HUES48 (cell line): ENCODE data around the gene ADAMTS2.
"Not testable (repeated sequence)": the region's sequence is repeated elsewhere in the genome, so short reads cannot be mapped to it uniquely, and the experiment has no call there.

Experiments
- H3K27ac ChIP-seq: one replicate; pipeline ENCODE4 v1.7.0; 2013; ENCODE audit warnings: low read depth, low read length, inconsistent platforms
- H3K27me3 ChIP-seq: 2 replicates; pipeline ENCODE4 v1.6.1; 2013; ENCODE audit warnings: mild to moderate bottlenecking, low read length; ENCODE audit not compliant: control insufficient read depth, insufficient read depth
- H3K36me3 ChIP-seq: 2 replicates; pipeline ENCODE4 v1.6.1; 2013; ENCODE audit warnings: low read length; ENCODE audit not compliant: control insufficient read depth, insufficient read depth
- H3K4me1 ChIP-seq: 2 replicates; pipeline ENCODE4 v1.6.1; 2013; ENCODE audit warnings: mild to moderate bottlenecking, low read length; ENCODE audit not compliant: control insufficient read depth, insufficient read depth
- H3K4me3 ChIP-seq: 2 replicates; pipeline ENCODE4 v1.5.1; 2013; ENCODE audit warnings: mild to moderate bottlenecking, low read depth, low read length
- H3K9ac ChIP-seq: 2 replicates; pipeline ENCODE4 v1.6.1; 2013; ENCODE audit warnings: mild to moderate bottlenecking, low read depth, low read length, moderate library complexity
- H3K9me3 ChIP-seq: 2 replicates; pipeline ENCODE4 v1.6.1; 2013; ENCODE audit warnings: low read length; ENCODE audit not compliant: control insufficient read depth, insufficient read depth

ADAMTS2 gene

DNA sequence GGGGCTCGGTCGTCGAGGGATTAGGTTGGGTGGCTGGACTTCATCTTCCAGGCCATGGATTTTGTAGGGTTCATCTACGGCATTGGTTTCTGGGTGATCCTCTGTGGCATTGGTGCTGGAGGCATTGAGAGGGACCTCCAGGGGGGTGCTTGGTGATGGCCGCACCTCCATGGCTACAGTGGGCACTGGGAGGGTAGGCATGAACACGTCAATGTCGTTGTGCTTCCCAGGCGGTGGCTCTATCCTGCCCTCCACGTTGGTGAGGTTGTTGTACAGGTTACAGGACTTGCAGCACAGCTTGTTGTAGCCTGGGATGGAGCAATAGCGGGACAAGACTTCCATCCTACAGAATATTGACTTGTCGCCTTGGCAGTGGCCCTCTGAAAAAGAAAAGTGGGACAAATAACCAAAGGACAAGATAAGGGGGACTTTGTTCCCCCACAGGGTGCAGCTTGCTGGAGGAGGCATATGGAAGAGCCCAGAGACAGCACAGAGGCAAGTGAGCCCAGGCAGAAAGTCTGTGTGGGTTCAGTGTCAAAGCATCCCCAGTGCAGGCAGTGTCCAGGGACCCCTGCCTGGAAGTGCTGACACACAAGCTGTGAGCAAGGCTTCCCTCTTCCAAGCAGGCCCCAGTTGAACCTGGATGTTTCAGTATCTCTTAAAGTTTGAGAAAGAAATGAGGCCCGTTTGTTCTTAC lies 231.2 kb downstream of the ADAMTS2 start:
- H3K9me3 ChIP-seq, result peaks cover 88% of the 10 kb centered on the region
- no peak overlapping the region for H3K27ac ChIP-seq
- H3K36me3 ChIP-seq, result no peaks in the 10 kb centered on the region
- no peak overlapping the region for H3K4me3 ChIP-seq
- H3K9ac ChIP-seq, result no peak overlapping the region
- H3K4me1 ChIP-seq, result no peaks in the 10 kb centered on the region
- no peaks in the 10 kb centered on the region for H3K27me3 ChIP-seq

DNA sequence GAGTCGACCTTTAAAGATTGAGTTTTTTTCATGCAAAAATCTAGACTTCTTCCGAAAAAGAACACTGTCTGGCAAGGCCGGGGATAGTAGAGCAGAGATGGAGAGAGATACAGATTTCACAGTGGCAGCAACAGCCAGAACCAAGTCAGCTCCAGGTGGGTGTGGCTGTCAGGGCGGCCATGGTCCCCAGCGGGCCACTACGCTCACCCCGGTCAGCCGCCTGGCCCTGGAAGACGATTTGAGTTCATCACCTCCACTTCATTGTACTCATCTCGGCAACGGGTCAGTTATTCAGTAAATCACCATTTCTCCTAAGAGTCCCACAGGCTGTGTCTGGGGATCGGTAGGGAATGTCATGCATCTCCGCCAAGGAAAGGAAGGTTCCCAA lies 232.1 kb downstream of the ADAMTS2 start:
- Histone ChIP-seq H3K4me1 (no peaks in the 10 kb centered on the region), H3K27ac (no peak overlapping the region), H3K9me3 (peaks cover 84% of the 10 kb centered on the region), H3K36me3 (no peaks in the 10 kb centered on the region), H3K9ac (no peak overlapping the region), H3K4me3 (no peak overlapping the region), H3K27me3 (no peaks in the 10 kb centered on the region)

DNA sequence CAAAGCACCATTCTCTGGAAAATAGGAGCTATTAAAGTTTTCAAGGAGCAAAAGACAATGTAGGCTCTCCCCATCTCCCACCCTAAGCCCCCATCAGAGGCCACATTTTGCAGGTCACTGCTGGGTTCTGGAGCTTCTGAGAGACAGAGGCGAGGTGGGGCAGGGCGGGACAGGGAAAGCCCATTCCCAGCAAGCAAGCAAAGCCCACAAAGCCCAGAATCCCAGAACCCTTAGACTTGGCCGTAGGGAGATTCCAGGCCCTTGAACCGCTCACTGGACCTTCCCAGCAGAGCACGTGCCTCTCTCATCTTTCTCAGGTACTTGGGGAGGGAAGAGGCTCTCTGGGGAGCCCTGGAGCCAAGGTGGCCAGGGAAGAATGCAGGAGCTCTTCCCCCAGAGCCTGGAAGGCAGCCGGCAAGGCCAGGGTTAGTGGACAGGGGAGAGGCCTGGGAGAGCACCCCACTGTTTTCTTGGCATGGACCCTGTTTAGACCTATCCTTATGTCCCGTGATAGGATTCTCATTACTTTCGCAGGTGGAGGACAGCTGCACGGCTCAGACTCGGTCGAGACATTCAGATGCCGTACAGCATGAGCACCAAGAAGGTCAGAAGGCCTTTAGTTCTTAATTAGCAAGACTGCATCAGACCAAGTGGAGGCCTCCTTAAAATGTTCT lies 232.7 kb downstream of the ADAMTS2 start:
- H3K9me3 ChIP-seq, result peaks cover 81% of the 10 kb centered on the region
- H3K36me3 ChIP-seq, result no peaks in the 10 kb centered on the region
- H3K4me1 ChIP-seq, result no peaks in the 10 kb centered on the region
- no peaks in the 10 kb centered on the region for H3K27me3 ChIP-seq
- no peak overlapping the region for H3K4me3 ChIP-seq
- H3K9ac ChIP-seq, result no peak overlapping the region
- H3K27ac ChIP-seq, result no peak overlapping the region

DNA sequence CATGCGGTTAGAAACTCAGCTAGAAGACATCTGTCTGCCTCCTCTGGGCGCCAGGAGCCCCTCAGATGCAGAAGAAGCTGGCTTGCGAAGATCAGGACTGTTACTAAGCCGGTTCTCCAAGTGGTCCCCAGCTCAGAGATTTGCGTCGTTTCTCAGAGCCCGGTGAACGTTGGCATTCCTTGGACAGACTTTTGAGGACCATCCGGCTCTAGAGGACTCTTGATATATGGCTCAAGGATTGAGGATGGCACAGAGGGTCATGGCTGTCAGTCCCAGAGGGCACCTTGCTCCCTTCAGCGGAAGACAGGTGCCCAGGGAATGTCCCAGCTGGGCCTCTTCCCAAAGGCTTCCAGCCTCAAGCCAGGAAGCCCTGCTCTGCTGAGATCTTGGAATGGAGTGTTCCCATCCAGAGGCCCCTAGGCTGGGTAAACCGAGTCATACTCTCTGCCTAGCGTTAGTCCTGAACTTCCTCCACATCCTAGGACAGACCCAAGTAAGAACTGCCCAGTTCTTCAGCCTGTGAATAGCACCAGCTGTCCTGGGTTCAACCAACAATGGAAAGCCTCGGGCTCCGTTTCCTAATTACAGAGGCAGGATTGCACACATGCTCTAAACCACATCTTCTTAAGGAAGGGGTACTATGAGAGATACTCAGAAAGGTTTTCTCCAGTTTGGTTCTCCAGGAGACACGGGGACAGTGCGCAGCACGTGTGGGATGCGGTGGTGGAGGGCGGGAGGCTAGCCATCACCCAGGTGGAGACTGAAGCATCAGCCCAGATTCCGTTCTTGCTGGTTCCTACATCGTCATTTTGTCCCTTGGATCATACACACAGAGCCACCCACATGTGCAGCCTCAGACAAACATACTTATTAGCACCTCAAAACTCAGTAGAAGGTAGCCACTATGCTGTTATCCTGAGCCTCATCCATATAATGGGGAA lies 233.7 kb downstream of the ADAMTS2 start:
- Histone ChIP-seq H3K9ac (no peak overlapping the region), H3K27ac (no peak overlapping the region), H3K27me3 (no peaks in the 10 kb centered on the region), H3K9me3 (peaks cover 80% of the 10 kb centered on the region), H3K4me3 (no peak overlapping the region), H3K36me3 (no peaks in the 10 kb centered on the region), H3K4me1 (no peaks in the 10 kb centered on the region)

DNA sequence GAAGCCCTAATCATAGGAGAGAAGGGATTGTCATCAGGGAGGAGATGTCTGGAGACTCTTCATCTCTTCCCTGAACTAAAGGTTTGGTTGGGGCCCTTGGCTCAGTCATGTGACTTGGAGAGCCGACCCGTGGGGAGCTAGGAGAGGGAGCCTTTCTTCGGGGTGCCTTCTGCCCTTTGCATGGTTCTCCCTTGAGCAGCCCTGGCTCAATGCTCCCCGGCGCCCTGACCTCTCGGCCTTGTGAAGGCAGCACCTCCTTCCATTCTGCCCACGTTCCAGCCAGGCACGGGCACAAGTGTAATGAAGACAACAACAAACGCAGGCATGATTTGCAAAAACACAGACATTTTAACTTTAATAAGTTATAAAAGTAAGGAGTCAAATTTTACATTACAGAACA lies 234.7 kb downstream of the ADAMTS2 start:
- no peaks in the 10 kb centered on the region for H3K27me3 ChIP-seq
- peaks cover 70% of the 10 kb centered on the region for H3K9me3 ChIP-seq
- no peak overlapping the region for H3K4me3 ChIP-seq
- H3K27ac ChIP-seq, result no peak overlapping the region
- H3K4me1 ChIP-seq, result no peaks in the 10 kb centered on the region
- H3K36me3 ChIP-seq, result no peaks in the 10 kb centered on the region
- no peak overlapping the region for H3K9ac ChIP-seq

DNA sequence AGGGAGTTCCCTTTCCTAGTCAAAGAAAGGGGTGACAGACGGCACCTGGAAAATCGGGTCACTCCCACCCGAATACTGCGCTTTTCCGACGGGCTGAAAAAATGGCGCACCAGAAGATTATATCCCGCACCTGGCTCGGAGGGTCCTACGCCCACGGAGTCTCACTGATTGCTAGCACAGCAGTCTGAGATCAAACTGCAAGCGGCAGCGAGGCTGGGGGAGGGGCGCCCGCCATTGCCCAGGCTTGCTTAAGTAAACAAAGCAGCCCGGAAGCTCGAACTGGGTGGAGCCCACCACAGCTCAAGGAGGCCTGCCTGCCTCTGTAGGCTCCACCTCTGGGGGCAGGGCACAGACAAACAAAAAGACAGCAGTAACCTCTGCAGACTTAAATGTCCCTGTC lies 244.0 kb downstream of the ADAMTS2 start:
- peaks cover 43% of the 10 kb centered on the region for H3K9me3 ChIP-seq

DNA sequence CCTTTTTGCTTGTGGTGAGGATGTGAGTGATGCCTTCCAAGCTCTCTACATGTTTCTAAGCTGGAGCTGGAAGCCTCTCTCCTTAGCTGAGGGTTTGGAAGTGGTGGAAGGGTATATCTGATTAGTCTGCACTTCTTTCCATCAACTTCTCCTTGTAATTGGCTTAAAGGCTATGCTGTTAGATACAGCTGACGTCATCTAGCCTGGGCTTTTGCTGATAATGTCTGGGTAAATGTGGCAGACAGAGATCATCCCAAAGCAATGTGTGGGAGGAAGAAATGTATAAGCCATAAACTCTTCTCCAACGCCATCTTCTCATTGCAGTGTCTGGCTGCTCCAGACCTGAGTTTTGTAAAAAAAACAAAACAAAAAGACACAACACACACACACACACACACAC lies 255.8 kb downstream of the ADAMTS2 start:
- H3K4me1 ChIP-seq, result no peaks in the 10 kb centered on the region
- peaks cover 84% of the 10 kb centered on the region for H3K9me3 ChIP-seq
- no peaks in the 10 kb centered on the region for H3K36me3 ChIP-seq
- H3K27me3 ChIP-seq, result no peaks in the 10 kb centered on the region
- no peak overlapping the region for H3K27ac ChIP-seq
- no peak overlapping the region for H3K4me3 ChIP-seq
- no peak overlapping the region for H3K9ac ChIP-seq

More for the DNA sequence above, 244.0 kb downstream of the ADAMTS2 start:
- H3K27ac ChIP-seq, H3K4me3 ChIP-seq, H3K4me1 ChIP-seq, H3K36me3 ChIP-seq, H3K9ac ChIP-seq, H3K27me3 ChIP-seq: not testable (repeated sequence)

DNA sequence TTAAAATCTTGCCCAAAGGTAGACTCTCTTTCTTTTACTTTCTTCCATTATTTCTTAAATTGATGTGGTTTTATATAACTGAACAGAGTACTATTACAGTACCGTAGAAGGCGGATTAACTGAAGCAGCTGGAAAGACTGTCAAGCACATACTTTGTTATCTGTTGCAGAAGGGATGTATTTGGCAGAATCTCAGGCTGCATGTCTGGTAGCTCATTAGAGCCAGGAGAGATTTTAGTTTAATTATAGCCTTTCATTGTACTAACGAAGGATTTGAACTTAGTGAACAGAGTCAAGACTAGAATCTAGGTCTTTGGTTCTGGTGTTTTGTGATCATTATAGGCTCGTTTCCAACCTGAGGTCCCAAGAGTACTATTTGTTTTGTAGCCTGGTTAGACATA lies 264.5 kb downstream of the ADAMTS2 start:
- Histone ChIP-seq H3K27ac (no peak overlapping the region), H3K27me3 (no peaks in the 10 kb centered on the region), H3K4me3 (no peak overlapping the region), H3K4me1 (no peaks in the 10 kb centered on the region), H3K36me3 (peaks cover 12% of the 10 kb centered on the region), H3K9ac (no peak overlapping the region), H3K9me3 (peaks cover 96% of the 10 kb centered on the region)

DNA sequence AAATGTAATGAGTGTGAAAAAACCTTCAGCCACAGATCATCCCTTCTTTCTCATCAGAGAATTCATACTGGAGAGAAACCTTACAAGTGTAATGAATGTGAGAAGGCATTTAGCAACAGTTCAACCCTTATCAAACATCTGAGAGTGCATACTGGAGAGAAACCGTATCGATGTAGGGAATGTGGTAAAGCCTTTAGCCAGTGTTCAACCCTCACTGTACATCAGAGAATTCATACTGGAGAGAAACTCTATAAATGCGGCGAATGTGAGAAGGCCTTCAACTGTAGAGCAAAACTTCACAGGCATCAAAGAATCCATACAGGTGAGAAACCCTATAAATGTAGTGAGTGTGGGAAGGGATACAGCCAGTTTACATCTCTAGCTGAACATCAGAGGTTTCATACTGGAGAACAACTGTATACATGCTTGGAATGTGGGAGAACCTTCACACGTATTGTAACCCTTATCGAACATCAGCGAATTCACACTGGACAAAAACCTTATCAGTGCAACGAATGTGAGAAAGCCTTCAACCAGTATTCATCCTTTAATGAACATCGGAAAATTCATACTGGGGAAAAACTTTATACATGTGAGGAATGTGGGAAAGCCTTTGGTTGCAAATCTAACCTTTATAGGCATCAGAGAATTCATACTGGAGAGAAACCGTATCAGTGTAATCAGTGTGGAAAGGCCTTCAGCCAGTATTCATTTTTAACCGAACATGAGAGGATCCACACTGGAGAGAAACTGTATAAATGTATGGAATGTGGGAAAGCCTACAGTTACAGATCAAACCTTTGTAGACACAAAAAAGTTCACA lies 265.9 kb downstream of the ADAMTS2 start:
- Histone ChIP-seq H3K36me3 (peaks cover 12% of the 10 kb centered on the region), H3K27ac (no peak overlapping the region), H3K27me3 (no peaks in the 10 kb centered on the region), H3K9me3 (peaks cover 91% of the 10 kb centered on the region), H3K4me1 (no peaks in the 10 kb centered on the region), H3K9ac (no peak overlapping the region), H3K4me3 (no peak overlapping the region)

DNA sequence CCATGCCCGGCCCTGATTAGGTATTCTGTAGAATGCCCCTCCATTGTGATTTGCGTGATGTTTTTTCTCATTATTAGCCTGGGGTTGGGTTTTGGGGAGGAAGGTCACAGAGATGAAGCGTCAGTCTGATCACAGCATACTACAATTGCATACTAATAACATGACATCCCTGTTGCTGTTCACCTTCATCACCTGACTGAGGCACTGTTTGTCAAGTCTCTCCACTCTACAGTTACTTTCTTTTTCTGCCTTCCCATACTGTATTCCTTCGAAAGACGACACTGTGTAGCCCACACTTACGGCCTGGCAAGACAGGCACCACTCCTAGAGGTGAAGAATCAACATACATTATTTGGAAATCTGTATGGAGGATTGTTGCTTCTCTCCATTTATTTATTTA lies 279.6 kb downstream of the ADAMTS2 start:
- no peak overlapping the region for H3K4me3 ChIP-seq
- no peaks in the 10 kb centered on the region for H3K27me3 ChIP-seq
- H3K27ac ChIP-seq, result no peak overlapping the region
- no peaks in the 10 kb centered on the region for H3K4me1 ChIP-seq
- H3K9me3 ChIP-seq, result peaks cover 82% of the 10 kb centered on the region
- H3K9ac ChIP-seq, result no peak overlapping the region
- no peaks in the 10 kb centered on the region for H3K36me3 ChIP-seq
